Ovary (tissue), 3 donors: ENCODE results near the gene UBQLN1.

Experiments
- CTCF ChIP-seq, 3 donors: fragments of 450-650 bp in 2 of 3; fragments of 200-600 bp in 1 of 3; IDR thresholded peaks; one replicate each; pipeline versions ENCODE4 v1.5.1 to v1.8.0; 2016 to 2022; ENCODE audit warnings: antibody characterized with exemption in 3 of 3, mild to moderate bottlenecking in 1 of 3
- POLR2A ChIP-seq: fragments of 450-650 bp; IDR thresholded peaks from one replicate; pipeline ENCODE4 v1.6.1; 2017; ENCODE audit warnings: antibody characterized with exemption, mild to moderate bottlenecking, moderate library complexity
- donor health status: DM: no; HTN: no; CAD: no.

GRCh38 chr9:83749706-83750105, 41.9 kb upstream of the UBQLN1 start:
- TF ChIP-seq CTCF (IDR thresholded peaks at IDR 0.05), result no peak
- no peak for TF ChIP-seq POLR2A
